Astrocyte of the spinal cord (primary cell): ENCODE results near the gene BAZ2A.
"Not testable (repeated sequence)": the region's sequence is repeated elsewhere in the genome, so short reads cannot be mapped to it uniquely, and the experiment has no call there.

Experiments
- DNase-seq: peaks from one replicate; pipeline ENCODE4 v3.0.0; 2011; ENCODE audit warnings: low read depth, low spot score
- H3K4me3 ChIP-seq: 2 replicates; pipeline ENCODE4 v1.5.1; 2011; ENCODE audit warnings: low read depth, mild to moderate bottlenecking, low read length, moderate library complexity
- in situ Hi-C: cut with HindIII; loops from 2 replicates; pipeline ENCODE4 v1.10.0; 2017; ENCODE audit warnings: low sequenced_read_pairs
- TF ChIP-seq, protein P1 (sequence below): IDR thresholded peaks from 2 replicates; pipeline ENCODE4 v1.5.1; 2012; ENCODE audit warnings: low read depth, mild to moderate bottlenecking, low read length, inconsistent platforms

The BAZ2A gene

DNA sequence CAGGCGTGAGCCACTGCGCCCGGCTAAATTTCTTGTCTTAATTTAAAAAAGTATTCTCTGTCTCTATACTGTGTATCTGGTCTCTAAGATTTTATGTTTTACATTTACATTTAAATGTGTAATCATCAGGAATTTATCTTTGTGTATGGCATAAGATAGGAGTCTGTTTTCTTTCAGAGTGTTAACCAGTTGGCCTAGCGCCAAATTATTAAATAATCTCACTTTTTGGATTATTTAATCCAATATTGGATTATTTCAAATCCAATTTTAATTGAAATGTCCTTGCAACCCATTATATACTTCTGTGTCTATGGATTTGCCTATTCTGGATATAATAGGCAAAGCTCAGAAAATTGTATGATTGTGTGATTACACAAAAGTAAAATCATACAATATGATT lies 45.0 kb downstream of the BAZ2A start:
- in situ Hi-C loops: no loop called here
- no peak for DNase-seq
- TF ChIP-seq, protein P1, sequence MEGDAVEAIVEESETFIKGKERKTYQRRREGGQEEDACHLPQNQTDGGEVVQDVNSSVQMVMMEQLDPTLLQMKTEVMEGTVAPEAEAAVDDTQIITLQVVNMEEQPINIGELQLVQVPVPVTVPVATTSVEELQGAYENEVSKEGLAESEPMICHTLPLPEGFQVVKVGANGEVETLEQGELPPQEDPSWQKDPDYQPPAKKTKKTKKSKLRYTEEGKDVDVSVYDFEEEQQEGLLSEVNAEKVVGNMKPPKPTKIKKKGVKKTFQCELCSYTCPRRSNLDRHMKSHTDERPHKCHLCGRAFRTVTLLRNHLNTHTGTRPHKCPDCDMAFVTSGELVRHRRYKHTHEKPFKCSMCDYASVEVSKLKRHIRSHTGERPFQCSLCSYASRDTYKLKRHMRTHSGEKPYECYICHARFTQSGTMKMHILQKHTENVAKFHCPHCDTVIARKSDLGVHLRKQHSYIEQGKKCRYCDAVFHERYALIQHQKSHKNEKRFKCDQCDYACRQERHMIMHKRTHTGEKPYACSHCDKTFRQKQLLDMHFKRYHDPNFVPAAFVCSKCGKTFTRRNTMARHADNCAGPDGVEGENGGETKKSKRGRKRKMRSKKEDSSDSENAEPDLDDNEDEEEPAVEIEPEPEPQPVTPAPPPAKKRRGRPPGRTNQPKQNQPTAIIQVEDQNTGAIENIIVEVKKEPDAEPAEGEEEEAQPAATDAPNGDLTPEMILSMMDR: no peak
- no peak overlapping the region for H3K4me3 ChIP-seq

DNA sequence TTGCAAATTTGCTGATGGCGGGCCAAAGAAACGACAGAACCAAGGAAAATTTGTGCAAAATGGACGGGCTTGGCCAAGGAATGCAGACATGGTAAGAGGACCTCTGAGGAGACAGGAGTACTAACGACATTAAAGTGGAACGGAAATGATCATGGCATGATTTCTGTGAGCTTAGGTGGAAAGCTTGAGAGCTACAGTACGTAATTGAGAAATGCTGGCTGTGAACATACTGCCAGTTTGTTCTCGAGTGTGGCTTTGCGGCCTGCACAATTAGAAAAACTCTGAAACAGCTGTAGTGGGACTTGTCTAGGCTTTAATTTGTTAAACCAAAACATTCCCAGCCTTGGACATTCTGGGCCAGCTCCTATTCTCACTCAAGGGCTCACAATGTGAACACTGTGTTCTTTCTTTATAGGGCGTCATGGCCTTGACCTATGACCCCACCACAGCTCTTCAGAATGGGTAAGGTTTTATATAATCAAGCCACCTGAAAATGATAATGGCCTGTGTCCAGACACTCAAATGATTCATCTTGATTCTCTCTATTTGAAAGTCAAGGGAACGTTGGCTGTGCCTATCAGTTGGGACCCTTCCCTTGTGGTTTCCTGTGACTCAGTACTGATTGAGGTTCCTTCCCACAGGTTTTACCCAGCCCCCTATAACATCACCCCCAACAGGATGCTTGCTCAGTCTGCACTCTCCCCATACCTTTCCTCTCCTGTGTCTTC lies 48.5 kb downstream of the BAZ2A start:
- in situ Hi-C loops: no loop called here
- peak; percentile 46 for DNase-seq
- TF ChIP-seq, protein P1: no peak
- no peak overlapping the region for H3K4me3 ChIP-seq

DNA sequence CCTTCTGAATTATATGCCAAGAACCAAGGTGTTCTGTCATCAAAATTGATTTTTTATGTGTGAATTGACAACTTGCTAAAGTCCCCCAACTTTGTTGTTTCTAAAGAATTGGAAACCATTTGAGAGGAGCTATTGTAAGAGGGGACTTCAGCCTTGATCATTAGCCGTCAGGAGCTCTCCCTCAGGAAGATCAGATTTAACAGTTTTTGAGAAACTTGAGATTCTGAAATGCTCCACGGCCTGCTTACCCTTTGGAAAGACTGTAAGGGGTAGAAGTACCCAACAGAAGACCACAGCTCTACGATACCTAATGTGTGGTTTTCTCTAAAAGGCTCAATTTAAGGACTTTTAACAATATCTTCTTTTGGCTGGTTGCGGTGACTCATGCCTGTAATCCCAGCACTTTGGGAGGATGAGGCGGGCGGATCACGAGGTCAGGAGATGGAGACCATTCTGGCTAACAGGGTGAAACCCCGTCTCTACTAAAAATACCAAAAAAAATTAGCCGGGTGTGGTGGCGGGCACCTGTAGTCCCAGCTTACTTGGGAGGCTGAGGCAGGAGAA lies 51.1 kb downstream of the BAZ2A start:
- in situ Hi-C loops: no loop called here
- no peak overlapping the region for H3K4me3 ChIP-seq
- no peak for DNase-seq
- TF ChIP-seq, protein P1: no peak

DNA sequence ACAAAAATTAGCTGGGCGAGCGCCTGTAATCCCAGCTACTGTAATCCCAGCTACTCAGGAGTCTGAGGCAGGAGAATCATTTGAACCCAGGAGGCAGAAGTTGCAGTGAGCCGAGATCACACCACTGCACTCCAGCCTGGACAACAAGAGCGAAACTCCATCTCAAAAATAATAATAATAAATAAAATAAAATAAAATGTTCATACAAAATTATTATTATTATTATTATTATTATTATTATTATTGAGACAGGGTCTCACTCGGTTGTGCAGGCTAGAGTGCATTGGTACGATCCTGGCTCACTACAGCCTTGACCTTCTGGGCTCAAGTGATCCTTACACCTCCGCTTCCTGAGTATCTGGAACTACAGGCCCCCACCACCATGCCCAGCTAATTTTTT lies 52.9 kb downstream of the BAZ2A start:
- H3K4me3 ChIP-seq, in situ Hi-C loops, DNase-seq: not testable (repeated sequence)

DNA sequence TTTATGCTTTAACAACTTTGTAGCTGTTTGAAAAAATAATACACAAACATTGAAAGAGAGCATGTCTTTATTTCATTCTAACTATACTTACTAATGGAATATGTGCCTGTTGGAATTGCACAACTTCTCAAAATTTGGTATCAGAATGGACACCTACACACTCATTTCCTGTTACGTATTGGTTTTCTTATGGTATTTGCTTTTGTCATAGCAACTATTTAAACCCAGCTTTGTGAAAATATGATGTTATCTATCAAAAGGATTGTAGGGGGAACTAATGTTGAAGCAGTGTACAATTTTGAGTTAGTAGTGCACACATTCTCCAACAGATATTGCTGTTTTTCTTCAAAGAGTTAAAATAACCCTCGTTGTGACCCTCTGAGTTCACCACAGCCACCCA lies 55.9 kb downstream of the BAZ2A start:
- TF ChIP-seq, protein P1: no peak
- DNase-seq: no peak
- in situ Hi-C loops: no loop called here
- no peak overlapping the region for H3K4me3 ChIP-seq

DNA sequence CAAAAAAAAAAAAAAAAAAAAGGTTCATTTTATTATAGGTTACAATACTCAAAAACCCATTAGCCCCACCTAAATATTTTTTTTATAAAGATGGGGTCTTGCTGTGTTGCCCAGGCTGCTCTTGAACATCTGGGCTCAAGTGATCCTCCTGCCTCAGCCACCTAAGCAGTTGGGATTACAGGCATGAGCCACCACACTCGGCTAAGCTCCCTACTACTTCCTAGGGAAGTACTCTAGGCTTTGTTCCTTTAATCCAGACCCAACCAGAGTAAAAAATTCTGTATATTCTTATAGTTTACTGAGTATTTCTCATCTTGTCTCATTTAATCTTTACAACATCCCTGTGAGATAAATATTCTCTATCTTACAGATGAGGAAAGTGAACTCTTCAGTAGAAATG lies 57.8 kb downstream of the BAZ2A start:
- TF ChIP-seq, protein P1: no peak
- in situ Hi-C loops: no loop called here
- H3K4me3 ChIP-seq: no peak overlapping the region
- no peak for DNase-seq

DNA sequence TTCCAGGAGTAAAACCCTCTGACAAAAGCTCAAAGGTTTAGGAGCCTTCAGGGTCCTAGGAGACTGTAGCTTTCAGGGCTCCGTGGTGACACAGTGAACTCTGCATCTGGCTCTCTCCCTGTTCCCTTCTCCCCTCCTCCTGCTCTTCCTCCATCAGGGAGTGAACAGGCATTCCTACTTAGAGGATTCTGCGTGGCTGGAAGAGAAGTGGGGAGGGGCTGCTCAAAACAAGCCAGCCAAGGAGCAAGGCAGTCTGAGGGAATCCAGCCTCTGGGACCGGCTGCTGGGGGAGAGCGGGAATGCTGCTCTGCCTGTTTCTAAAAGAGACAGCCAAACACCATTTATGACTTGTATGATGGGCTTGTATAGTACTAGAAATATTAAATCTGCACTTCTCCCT lies 59.0 kb downstream of the BAZ2A start:
- TF ChIP-seq, protein P1: no peak
- in situ Hi-C loops: no loop called here
- DNase-seq: no peak
- no peak overlapping the region for H3K4me3 ChIP-seq
